ENCODE results near the gene ACOT7.
"Not testable (repeated sequence)": the region's sequence is repeated elsewhere in the genome, so short reads cannot be mapped to it uniquely, and the experiment has no call there.

Gene ACOT7

GRCh38 chr1:6396998-6397397 is 3.4 kb upstream of the ACOT7 start:
- no peaks in the 10 kb centered on the region for H3K9me3 Mint-ChIP-seq
- DNase-seq = no peak
- peaks cover 17 to 18% of the 10 kb centered on the region in 2 donors for H3K27me3 Mint-ChIP-seq
- no peaks in the 10 kb centered on the region for H3K36me3 Mint-ChIP-seq
- H3K4me3 Mint-ChIP-seq = no peak overlapping the region
- H3K27ac Mint-ChIP-seq = peak overlapping the region; percentile 37
- ATAC-seq (replicated peaks) = no peak
- H3K4me1 Mint-ChIP-seq = peaks cover 11 to 13% of the 10 kb centered on the region in 2 donors

- Mint-ChIP-seq H3K27me3 (peaks cover 14 to 22% of the 10 kb centered on the region in 2 donors), H3K4me1 (peaks cover 13 to 18% of the 10 kb centered on the region in 2 donors)
- H3K36me3 Mint-ChIP-seq; H3K27ac Mint-ChIP-seq; H3K9me3 Mint-ChIP-seq; H3K4me3 Mint-ChIP-seq; ATAC-seq (replicated peaks); DNase-seq: not testable (repeated sequence)
Observed at GRCh38 chr1:6395781-6396244, 2.2 kb upstream of the ACOT7 start.

- DNase-seq; H3K36me3 Mint-ChIP-seq; ATAC-seq (replicated peaks); H3K9me3 Mint-ChIP-seq; H3K27ac Mint-ChIP-seq; H3K4me3 Mint-ChIP-seq: not testable (repeated sequence)
- Mint-ChIP-seq H3K4me1 (peaks cover 13 to 18% of the 10 kb centered on the region in 2 donors), H3K27me3 (peaks cover 15 to 20% of the 10 kb centered on the region in 2 donors)
Observed at GRCh38 chr1:6395130-6395529, 1.6 kb upstream of the ACOT7 start.

- Mint-ChIP-seq H3K36me3 (peaks cover 2 to 4% of the 10 kb centered on the region in 2 donors), H3K4me1 (peaks cover 13 to 18% of the 10 kb centered on the region in 2 donors), H3K4me3 (peak overlapping the region; percentile 89 to 90), H3K27ac (peak overlapping the region; percentile 71), H3K9me3 (no peaks in the 10 kb centered on the region), H3K27me3 (peaks cover 13 to 14% of the 10 kb centered on the region in 2 donors)
- DNase-seq = no peak
- ATAC-seq (replicated peaks) = peak; percentile 9 to 12
Observed at GRCh38 chr1:6392809-6393399, 663 bp downstream of the ACOT7 start.

GRCh38 chr1:6391951-6392808 is 1.4 kb downstream of the ACOT7 start:
- DNase-seq (no peak), ATAC-seq (replicated peaks) (no peak)
- Mint-ChIP-seq H3K27me3 (peaks cover 9 to 14% of the 10 kb centered on the region in 2 donors), H3K36me3 (peaks cover 2 to 4% of the 10 kb centered on the region in 2 donors), H3K27ac (no peak overlapping the region), H3K4me1 (peaks cover 13 to 18% of the 10 kb centered on the region in 2 donors), H3K4me3 (peak overlapping the region; percentile 78 to 90), H3K9me3 (no peaks in the 10 kb centered on the region)

GRCh38 chr1:6389971-6390370 is 3.6 kb downstream of the ACOT7 start:
- H3K27ac Mint-ChIP-seq = no peak overlapping the region
- H3K9me3 Mint-ChIP-seq = no peaks in the 10 kb centered on the region
- no peak overlapping the region for H3K4me3 Mint-ChIP-seq
- no peak for ATAC-seq (replicated peaks)
- H3K27me3 Mint-ChIP-seq = peaks cover 9 to 14% of the 10 kb centered on the region in 2 donors
- DNase-seq = no peak
- H3K4me1 Mint-ChIP-seq = peaks cover 13 to 18% of the 10 kb centered on the region in 2 donors
- H3K36me3 Mint-ChIP-seq = peaks cover 2 to 4% of the 10 kb centered on the region in 2 donors

- Mint-ChIP-seq H3K36me3 (peaks cover 2 to 4% of the 10 kb centered on the region in 2 donors), H3K27ac (no peak overlapping the region), H3K9me3 (peaks cover 0 to 2% of the 10 kb centered on the region in 2 donors), H3K27me3 (peaks cover 5% of the 10 kb centered on the region in 2 donors), H3K4me1 (no peaks in the 10 kb centered on the region), H3K4me3 (no peak overlapping the region)
- DNase-seq (no peak), ATAC-seq (replicated peaks) (no peak)
Observed at GRCh38 chr1:6386371-6386949, 7.1 kb downstream of the ACOT7 start.

- H3K36me3 Mint-ChIP-seq = peaks cover 2 to 4% of the 10 kb centered on the region in 2 donors
- H3K27me3 Mint-ChIP-seq = peaks cover 0 to 5% of the 10 kb centered on the region in 2 donors
- no peak overlapping the region for H3K4me3 Mint-ChIP-seq
- H3K4me1 Mint-ChIP-seq = no peaks in the 10 kb centered on the region
- H3K27ac Mint-ChIP-seq = no peak overlapping the region
- no peak for DNase-seq
- peaks cover 0 to 2% of the 10 kb centered on the region in 2 donors for H3K9me3 Mint-ChIP-seq
- no peak for ATAC-seq (replicated peaks)
Observed at GRCh38 chr1:6385488-6386191, 7.9 kb downstream of the ACOT7 start.

GRCh38 chr1:6384962-6385361 is 8.6 kb downstream of the ACOT7 start:
- DNase-seq (no peak), ATAC-seq (replicated peaks) (no peak)
- H3K27me3 Mint-ChIP-seq = peaks cover 0 to 2% of the 10 kb centered on the region in 2 donors

GRCh38 chr1:6384135-6384534 is 9.4 kb downstream of the ACOT7 start:
- no peak overlapping the region for H3K27ac Mint-ChIP-seq
- no peaks in the 10 kb centered on the region for H3K27me3 Mint-ChIP-seq
- peaks cover 2 to 4% of the 10 kb centered on the region in 2 donors for H3K36me3 Mint-ChIP-seq
- no peak for DNase-seq
- ATAC-seq (replicated peaks) = no peak
- H3K9me3 Mint-ChIP-seq = peaks cover 6% of the 10 kb centered on the region in 2 donors
- H3K4me1 Mint-ChIP-seq = no peaks in the 10 kb centered on the region
- H3K4me3 Mint-ChIP-seq = no peak overlapping the region

More at GRCh38 chr1:6384962-6385361, 8.6 kb downstream of the ACOT7 start:
- peaks cover 0 to 3% of the 10 kb centered on the region in 2 donors for H3K36me3 Mint-ChIP-seq
- peaks cover 2 to 3% of the 10 kb centered on the region in 2 donors for H3K9me3 Mint-ChIP-seq
- no peak overlapping the region for H3K27ac Mint-ChIP-seq
- H3K4me3 Mint-ChIP-seq = no peak overlapping the region
- H3K4me1 Mint-ChIP-seq = no peaks in the 10 kb centered on the region

GRCh38 chr1:6380037-6380436 is 13.5 kb downstream of the ACOT7 start:
- ATAC-seq (replicated peaks) (no peak), DNase-seq (no peak)
- H3K4me3 Mint-ChIP-seq = no peak overlapping the region
- no peaks in the 10 kb centered on the region for H3K27me3 Mint-ChIP-seq
- no peaks in the 10 kb centered on the region for H3K4me1 Mint-ChIP-seq
- H3K36me3 Mint-ChIP-seq = peaks cover 2 to 4% of the 10 kb centered on the region in 2 donors
- H3K27ac Mint-ChIP-seq = no peak overlapping the region
- peaks cover 6% of the 10 kb centered on the region in 2 donors for H3K9me3 Mint-ChIP-seq

- H3K4me3 Mint-ChIP-seq = no peak overlapping the region
- DNase-seq (no peak), ATAC-seq (replicated peaks) (no peak)
- no peaks in the 10 kb centered on the region for H3K4me1 Mint-ChIP-seq
- H3K27me3 Mint-ChIP-seq = no peaks in the 10 kb centered on the region
- H3K36me3 Mint-ChIP-seq = peaks cover 2 to 4% of the 10 kb centered on the region in 2 donors
- H3K9me3 Mint-ChIP-seq = peaks cover 4 to 6% of the 10 kb centered on the region in 2 donors
- no peak overlapping the region for H3K27ac Mint-ChIP-seq
Observed at GRCh38 chr1:6378096-6378746, 15.3 kb downstream of the ACOT7 start.

- H3K4me1 Mint-ChIP-seq = peaks cover 0 to 2% of the 10 kb centered on the region in 2 donors
- no peaks in the 10 kb centered on the region for H3K36me3 Mint-ChIP-seq
- DNase-seq (no peak), ATAC-seq (replicated peaks) (no peak)
- H3K9me3 Mint-ChIP-seq = no peaks in the 10 kb centered on the region
- no peaks in the 10 kb centered on the region for H3K27me3 Mint-ChIP-seq
- H3K27ac Mint-ChIP-seq = no peak overlapping the region
- H3K4me3 Mint-ChIP-seq = no peak overlapping the region
Observed at GRCh38 chr1:6373961-6374720, 19.4 kb downstream of the ACOT7 start.
